A172 (cell line): ENCODE results near the gene CCT2. TPM values are rescaled to one million over a fixed set of nuclear protein-coding genes. Genes with fewer than 3 reads are reported as not detected.
"Not testable (repeated sequence)": the region's sequence is repeated elsewhere in the genome, so short reads cannot be mapped to it uniquely, and the experiment has no call there.

Experiments used
- DNase-seq: peaks from one replicate; pipeline ENCODE4 v3.0.0-alpha.2; 2015; ENCODE audit warnings: low spot score
- total RNA-seq: library from RNA; depleted of rRNA; stranded (reverse); fragments of >200 nt; shearing (Covaris generic); gene quantifications from 2 replicates; pipeline ENCODE4 v1.2.3, GENCODE V29; 2014

Gene CCT2
- total RNA-seq, 1 experiment from 2014 or later = 417 TPM

GRCh38 chr12:69588527-69588926 lies 3.3 kb downstream of the CCT2 start:
- no peak for DNase-seq

DNA sequence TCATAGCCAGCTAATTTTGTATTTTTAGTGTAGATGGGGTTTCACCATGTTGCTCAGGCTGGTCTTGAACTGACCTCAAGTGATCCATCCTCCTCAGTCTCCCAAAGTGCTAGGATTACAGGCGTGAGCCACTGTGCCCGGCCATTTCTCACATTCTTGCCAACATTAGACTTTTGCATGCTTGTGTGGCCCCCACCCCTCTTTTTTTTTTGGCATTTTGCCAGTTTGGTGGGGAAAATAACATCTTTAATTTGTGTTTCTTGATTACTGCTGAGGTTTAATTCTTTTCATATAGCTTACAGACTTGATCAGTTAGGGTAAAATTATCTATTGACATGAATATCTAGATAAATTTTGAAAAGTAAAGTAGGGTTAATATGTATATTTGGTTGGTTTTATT lies 3.8 kb downstream of the CCT2 start:
- no peak for DNase-seq

- no peak for DNase-seq
Measured at GRCh38 chr12:69595689-69596088, 10.4 kb downstream of the CCT2 start.

DNA sequence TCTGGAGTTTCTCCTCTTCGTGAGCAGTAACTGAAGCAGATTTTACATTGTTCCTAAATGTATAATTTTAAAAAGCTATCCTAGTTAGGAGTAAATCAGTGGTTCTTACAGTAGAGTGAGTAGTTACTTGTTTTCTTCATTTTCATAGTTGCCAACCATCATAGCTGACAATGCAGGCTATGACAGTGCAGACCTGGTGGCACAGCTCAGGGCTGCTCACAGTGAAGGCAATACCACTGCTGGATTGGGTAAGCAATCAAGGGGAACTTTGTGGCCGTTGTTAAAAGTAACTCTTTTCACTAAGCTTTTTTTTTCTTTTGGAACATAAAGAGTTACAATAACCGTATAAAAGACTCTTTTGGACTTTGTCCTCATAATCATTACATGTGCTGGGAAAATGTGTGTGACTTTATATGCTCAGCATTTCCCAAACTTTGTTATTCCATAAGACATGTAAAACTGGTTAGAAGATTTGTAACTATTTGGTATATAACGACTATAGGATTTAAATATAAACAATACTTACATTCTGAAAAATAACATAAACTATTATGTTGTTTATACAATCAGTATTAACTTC lies 13.0 kb downstream of the CCT2 start:
- no peak for DNase-seq

- no peak for DNase-seq
Measured at GRCh38 chr12:69600804-69601203, 15.5 kb downstream of the CCT2 start.

DNA sequence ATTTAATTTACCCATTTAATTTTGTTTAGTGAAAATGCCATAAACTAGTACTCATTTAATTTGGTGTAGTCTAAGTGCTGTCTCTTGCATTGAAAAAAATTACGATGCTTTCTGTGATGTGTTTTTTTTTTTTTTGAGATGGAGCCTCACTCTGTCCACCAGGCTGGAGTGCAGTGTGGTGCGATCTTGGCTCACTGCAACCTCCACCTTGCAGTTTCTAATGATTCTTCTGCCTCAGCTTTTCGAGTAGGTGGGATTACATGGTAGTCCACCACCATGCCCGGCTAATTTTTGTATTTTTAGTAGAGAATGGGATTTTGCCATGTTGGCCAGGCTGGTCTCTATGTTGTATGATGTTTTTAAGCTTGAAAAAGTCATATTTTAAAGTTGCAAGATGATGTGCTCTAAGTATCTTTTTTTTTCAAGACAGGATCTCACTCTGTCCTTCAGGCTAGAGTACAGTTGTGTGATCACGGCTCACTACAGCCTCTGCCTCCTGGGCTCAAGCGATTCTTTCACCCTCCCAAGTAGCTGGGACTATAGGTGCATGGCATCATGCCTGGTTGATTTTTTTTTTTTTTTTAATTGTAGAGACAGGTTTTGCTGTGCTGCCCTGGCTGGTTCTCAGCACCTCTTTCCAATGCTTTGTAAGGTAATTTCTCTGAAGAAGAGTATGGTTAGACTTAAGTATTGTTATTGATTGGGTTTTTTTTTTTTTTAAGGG lies 16.9 kb downstream of the CCT2 start:
- no peak for DNase-seq

GRCh38 chr12:69602954-69603353 lies 17.7 kb downstream of the CCT2 start:
- DNase-seq = no peak

DNA sequence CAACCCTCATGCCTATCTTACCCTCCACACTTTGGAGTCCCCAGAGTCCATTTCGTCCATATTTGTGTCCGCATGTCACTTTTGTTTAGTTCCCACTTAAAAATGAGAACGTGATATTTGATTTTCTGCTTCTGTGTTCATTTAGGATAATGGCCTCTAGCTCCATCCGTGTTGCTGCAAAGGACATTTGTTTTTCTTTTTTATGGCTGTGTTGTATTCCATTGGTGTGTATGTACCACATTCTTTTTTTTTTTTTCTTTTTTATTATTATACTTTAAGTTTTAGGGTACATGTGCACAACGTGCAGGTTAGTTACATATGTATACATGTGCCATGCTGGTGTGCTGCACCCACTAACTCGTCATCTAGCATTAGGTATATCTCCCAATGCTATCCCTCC lies 18.3 kb downstream of the CCT2 start:
- DNase-seq = not testable (repeated sequence)

DNA sequence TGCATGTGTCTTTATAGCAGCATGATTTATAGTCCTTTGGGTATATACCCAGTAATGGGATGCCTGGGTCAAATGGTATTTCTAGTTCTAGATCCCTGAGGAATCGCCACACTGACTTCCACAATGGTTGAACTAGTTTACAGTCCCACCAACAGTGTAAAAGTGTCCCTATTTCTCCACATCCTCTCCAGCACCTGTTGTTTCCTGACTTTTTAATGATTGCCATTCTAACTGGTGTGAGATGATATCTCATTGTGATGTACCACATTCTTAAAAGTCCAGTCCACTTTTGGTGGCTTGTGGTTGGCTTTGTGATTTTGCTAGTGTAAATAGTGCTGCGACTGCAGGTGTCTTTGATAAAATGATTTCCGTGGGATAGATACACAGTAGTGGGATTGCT lies 19.0 kb downstream of the CCT2 start:
- not testable (repeated sequence) for DNase-seq

DNA sequence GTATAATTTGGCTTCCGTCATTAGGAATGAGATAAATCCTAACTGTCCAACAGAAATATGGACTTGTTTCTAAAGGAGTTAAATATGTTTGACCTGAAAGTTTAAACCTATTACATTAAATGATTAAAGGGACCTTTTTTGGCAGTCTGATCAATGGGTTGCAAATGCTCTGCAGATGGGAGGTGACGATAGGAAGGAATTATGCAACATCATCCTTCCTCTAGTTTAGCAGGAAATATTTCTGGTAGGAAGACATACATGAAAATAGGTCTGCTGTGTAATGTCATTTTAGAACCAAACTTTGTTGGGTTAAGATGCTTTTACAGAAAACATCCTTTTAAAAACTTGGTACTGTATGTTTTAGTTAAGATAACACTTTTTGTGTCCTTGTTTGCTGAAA lies 22.9 kb downstream of the CCT2 start:
- DNase-seq = no peak

GRCh38 chr12:69610126-69610525 lies 24.9 kb downstream of the CCT2 start:
- no peak for DNase-seq

DNA sequence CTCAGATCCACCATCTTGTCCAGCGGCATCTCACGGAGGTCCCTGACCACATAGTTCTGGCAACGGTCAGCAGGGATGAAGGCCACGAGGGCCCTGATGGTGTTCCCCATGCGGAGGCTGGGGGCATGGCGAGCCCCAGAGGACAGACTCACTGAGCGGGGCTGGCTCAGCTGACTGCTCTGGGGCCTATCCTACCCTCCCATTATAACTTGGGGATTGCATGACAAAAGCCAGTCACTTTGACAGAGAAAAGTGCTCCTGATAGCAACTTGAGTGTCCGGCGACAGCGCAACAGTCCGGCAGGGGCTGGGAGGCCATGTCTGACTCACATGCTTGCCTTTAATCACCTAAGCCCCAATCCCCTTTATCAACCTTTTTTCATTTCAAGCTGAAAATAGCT lies 25.5 kb downstream of the CCT2 start, which contains the start of gene LRRC10:
Gene LRRC10, minus strand, starts transcription at position 179 of the 400 bp plus-strand sequence. Its CDS starts 69 bp downstream, at position 110.
- DNase-seq = no peak

- DNase-seq = no peak
Measured at GRCh38 chr12:69613351-69613750, 28.1 kb downstream of the CCT2 start.

- DNase-seq = no peak
Measured at GRCh38 chr12:69616025-69616424, 30.8 kb downstream of the CCT2 start.

DNA sequence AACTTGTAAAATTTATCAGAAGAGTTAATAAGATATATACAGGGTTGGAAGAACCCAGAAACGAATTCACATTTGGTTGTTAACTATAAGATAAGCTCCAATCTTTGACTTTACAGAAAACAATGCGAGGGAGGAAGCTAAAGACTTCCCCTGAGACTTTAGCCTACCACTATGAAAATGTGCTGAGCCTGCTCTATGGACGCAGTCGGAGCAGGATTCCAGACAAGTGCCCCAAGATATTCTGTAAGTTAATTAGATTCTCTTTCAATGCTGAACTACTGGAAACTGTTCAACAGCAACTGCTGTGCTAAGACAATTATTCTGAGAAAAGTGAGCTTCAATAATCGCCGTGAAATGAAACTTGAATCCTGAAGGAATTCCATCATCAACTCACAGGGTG lies 33.8 kb downstream of the CCT2 start:
- no peak for DNase-seq

- no peak for DNase-seq
Measured at GRCh38 chr12:69620077-69620476, 34.8 kb downstream of the CCT2 start.

GRCh38 chr12:69620921-69621320 lies 35.7 kb downstream of the CCT2 start:
- DNase-seq = no peak

DNA sequence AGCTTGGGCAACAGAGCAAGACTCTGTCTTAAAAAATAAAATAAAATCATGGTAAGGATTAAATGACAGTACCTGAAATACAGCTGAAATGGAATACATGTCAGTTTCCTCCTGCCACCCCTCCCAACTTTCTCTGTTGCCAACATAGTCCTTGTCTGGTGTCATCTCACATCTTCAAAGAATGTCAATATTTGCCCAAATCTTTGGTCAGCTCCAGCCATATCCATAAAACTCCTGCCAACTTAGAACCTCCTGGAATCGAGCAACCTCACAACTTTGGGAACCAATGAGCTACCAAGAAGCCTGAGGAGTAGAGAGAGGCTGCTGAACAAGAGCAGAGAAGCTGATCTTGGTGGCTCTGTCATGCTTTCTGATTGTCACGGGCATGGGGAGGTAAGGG lies 36.3 kb downstream of the CCT2 start:
- no peak for DNase-seq

DNA sequence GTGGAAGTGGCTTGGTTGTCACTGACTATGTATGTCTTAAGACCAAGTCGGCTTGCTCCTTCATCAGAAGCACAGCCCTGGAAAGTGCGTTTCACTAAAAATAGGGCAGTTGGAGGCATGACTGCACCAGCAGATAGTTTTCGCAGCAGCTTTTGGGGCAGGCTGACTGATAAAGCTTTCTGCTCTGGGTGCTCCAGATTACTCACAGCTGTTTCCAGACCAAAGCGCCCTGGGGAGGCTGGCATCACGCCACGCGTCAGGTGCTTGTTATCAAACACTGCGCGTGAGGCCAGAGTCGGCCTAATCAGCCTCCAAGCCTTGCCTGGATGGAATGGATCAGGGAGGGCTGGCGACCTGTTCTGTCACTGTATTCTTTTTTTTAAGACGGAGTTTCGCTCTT lies 38.7 kb downstream of the CCT2 start:
- peak; percentile 55 for DNase-seq

DNA sequence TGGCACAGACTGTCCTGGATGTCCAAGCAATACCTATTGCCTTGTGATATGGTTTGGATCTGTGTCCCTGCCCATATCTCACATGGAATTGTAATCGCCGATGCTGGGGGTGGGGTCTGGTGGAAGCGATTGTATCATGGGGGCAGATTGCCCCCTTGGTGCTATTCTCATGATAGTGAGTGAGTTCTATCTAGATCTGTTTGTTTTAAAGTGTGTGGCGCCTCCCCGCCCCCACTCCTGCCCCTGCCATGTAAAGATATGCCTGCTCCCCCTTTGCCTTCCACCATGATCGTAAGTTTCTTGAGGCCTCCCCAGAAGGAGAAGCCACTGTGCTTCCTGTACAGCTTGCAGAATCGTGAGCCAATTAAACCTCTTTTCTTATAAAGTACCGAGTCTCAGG lies 42.2 kb downstream of the CCT2 start:
- no peak for DNase-seq

GRCh38 chr12:69630191-69630590 lies 44.9 kb downstream of the CCT2 start:
- no peak for DNase-seq

- DNase-seq = no peak
Measured at GRCh38 chr12:69633061-69633460, 47.8 kb downstream of the CCT2 start.

DNA sequence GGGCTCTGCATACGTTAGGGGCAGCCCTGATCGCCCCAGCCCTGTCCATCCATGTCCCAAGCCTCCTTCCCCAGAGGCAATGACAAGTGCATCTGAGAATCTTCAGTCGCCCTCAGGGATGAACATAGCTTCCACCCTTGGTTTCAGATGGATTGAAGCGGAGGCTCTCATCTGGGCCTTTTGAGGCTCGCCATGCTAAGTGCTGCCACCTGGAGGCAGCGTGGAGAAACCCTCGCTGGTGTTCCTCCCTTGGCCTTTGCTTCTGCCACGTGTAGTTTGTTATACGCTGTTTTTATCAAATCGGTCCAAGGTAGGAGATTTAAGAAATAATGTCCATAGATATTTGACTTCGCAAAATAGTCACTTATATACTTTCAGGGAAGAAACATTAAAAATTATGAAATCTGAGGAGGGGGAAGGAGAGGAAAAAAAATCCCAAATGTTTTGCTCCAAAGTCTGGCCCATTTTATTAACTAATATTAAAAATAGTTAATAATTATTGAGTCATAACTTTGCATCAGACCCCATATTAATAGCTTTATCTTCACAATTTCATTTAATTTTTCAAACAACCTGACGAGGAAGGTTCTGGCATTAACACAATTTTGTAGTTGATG lies 54.2 kb downstream of the CCT2 start:
- peak; percentile 53 for DNase-seq
